Activated B cell treated with CpG ODN at 0.5 μM for 24 hours (primary cell): Measurements from ENCODE around the gene LENG9. TPM values are rescaled to one million over a fixed set of nuclear protein-coding genes. Genes with fewer than 3 reads are reported as not detected.
"Not testable (repeated sequence)": the region's sequence is repeated elsewhere in the genome, so short reads cannot be mapped to it uniquely, and the experiment has no call there.

Experiments used
- ATAC-seq: fragments of 200-7000 bp; cut with Tn5 transposase; one replicate; pipeline ENCODE4 v1.10.0; 2021; ENCODE audit warnings: low read depth, mild to moderate bottlenecking, moderate library complexity
- CTCF ChIA-PET: fragments of 350-600 bp; sonication (Branson Sonifier 250); formaldehyde crosslinking; loops from one replicate; lab custom pipeline; 2021; ENCODE audit warnings: antibody characterized with exemption; lab: Charles Lee
- POLR2A ChIA-PET: fragments of 350-600 bp; sonication (Branson Sonifier 250); formaldehyde crosslinking; loops from one replicate; lab custom pipeline; 2021; ENCODE audit warnings: antibody characterized with exemption; lab: Charles Lee
- DNase-seq: peaks from one replicate; pipeline ENCODE4 v3.0.0; 2022
- H3K27ac Mint-ChIP-seq: one replicate; pipeline ENCODE4 v1.8.0; 2020; ENCODE audit warnings: mixed read lengths
- H3K27me3 Mint-ChIP-seq: one replicate; pipeline ENCODE4 v1.8.0; 2021; ENCODE audit warnings: mixed read lengths
- H3K36me3 Mint-ChIP-seq: one replicate; pipeline ENCODE4 v1.8.0; 2021; ENCODE audit warnings: low read depth, mixed read lengths
- H3K4me1 Mint-ChIP-seq: one replicate; pipeline ENCODE4 v1.8.0; 2021; ENCODE audit warnings: mixed read lengths
- H3K4me3 Mint-ChIP-seq: one replicate; pipeline ENCODE4 v1.8.0; 2020; ENCODE audit warnings: mild to moderate bottlenecking, mixed read lengths
- H3K9me3 Mint-ChIP-seq: one replicate; pipeline ENCODE4 v1.8.0; 2020; ENCODE audit warnings: mixed read lengths
- CTCF ChIP-seq: fragments of 200-600 bp; IDR thresholded peaks from one replicate; pipeline ENCODE4 v1.8.0; 2022; ENCODE audit warnings: antibody characterized with exemption, mild to moderate bottlenecking
- intact Hi-C: fragments of 100-400 bp; cut with micrococcal nuclease; formaldehyde crosslinking; loops from one replicate; pipeline ENCODE4 v1.15.1; 2024
- total RNA-seq: library from RNA; stranded (reverse); gene quantifications from 2 replicates; pipeline ENCODE4 v1.2.3, GENCODE V29; 2022

LENG9 gene
- total RNA-seq = 6.3 and 8.5 TPM in 2 replicates

GRCh38 chr19:54463531-54464043, at the start of gene LENG9:
Gene LENG9, minus strand, starts transcription at chr19:54463778. Its CDS starts 252 bp downstream, at chr19:54463526.
- TF ChIP-seq CTCF = no peak
- H3K27ac Mint-ChIP-seq = peak within 1 kb of the TSS; percentile 90
- intact Hi-C loops = loop anchor here (1.0 to 10.0 kb wide), 9 partner anchors 14 to 1181 kb away; partner anchors contain the start of genes CCDC106, LENG8, PPP6R1 and ZNF580

GRCh38 chr19:54509200-54509940, 45.8 kb upstream of the LENG9 start:
- H3K27ac Mint-ChIP-seq, POLR2A ChIA-PET, H3K36me3 Mint-ChIP-seq, H3K9me3 Mint-ChIP-seq, CTCF ChIA-PET, H3K4me3 Mint-ChIP-seq, intact Hi-C loops, DNase-seq: not testable (repeated sequence)
- peak; percentile 92 for ATAC-seq
- Mint-ChIP-seq H3K4me1 (peaks cover 23% of the 10 kb centered on the region), H3K27me3 (peaks cover 19% of the 10 kb centered on the region)

More at GRCh38 chr19:54463531-54464043, at the start of gene LENG9:
- no peaks in the 10 kb centered on the region for H3K27me3 Mint-ChIP-seq
- CTCF ChIA-PET = no interaction called here
- no peaks in the 10 kb centered on the region for H3K9me3 Mint-ChIP-seq
- POLR2A ChIA-PET = interaction anchor here (0.5 to 3.4 kb wide), 20 partner anchors 10 to 1191 kb away, joined by 3 to 78 read pairs (median 4); partner anchors contain the start of genes CNOT3, LENG8, MBOAT7 and PRKCG
- DNase-seq (peak; percentile 85), ATAC-seq (peak; percentile 61)
- H3K4me1 Mint-ChIP-seq = peaks cover 28% of the 10 kb centered on the region
- peaks cover 39% of the 10 kb centered on the region for H3K36me3 Mint-ChIP-seq
- peak within 1 kb of the TSS; percentile 82 for H3K4me3 Mint-ChIP-seq

GRCh38 chr19:54508487-54508886, 44.9 kb upstream of the LENG9 start:
- H3K27ac Mint-ChIP-seq, CTCF ChIA-PET, H3K9me3 Mint-ChIP-seq, DNase-seq, intact Hi-C loops, H3K36me3 Mint-ChIP-seq, ATAC-seq, POLR2A ChIA-PET, H3K4me3 Mint-ChIP-seq: not testable (repeated sequence)
- Mint-ChIP-seq H3K4me1 (peaks cover 23% of the 10 kb centered on the region), H3K27me3 (peaks cover 20% of the 10 kb centered on the region)

GRCh38 chr19:54507824-54508223, 44.2 kb upstream of the LENG9 start:
- no peak for TF ChIP-seq CTCF
- intact Hi-C loops = no loop called here
- no peak overlapping the region for H3K27ac Mint-ChIP-seq
- no peak for ATAC-seq
- CTCF ChIA-PET = no interaction called here
- peaks cover 23% of the 10 kb centered on the region for H3K4me1 Mint-ChIP-seq
- H3K27me3 Mint-ChIP-seq = peaks cover 14% of the 10 kb centered on the region
- DNase-seq = no peak
- POLR2A ChIA-PET = no interaction called here
- no peaks in the 10 kb centered on the region for H3K36me3 Mint-ChIP-seq
- peaks cover 2% of the 10 kb centered on the region for H3K9me3 Mint-ChIP-seq
- H3K4me3 Mint-ChIP-seq = no peak overlapping the region

- POLR2A ChIA-PET, H3K27ac Mint-ChIP-seq, H3K4me3 Mint-ChIP-seq, CTCF ChIA-PET, intact Hi-C loops, DNase-seq, H3K36me3 Mint-ChIP-seq, H3K9me3 Mint-ChIP-seq: not testable (repeated sequence)
- peak; percentile 49 for ATAC-seq
- Mint-ChIP-seq H3K27me3 (peaks cover 12% of the 10 kb centered on the region), H3K4me1 (peaks cover 23% of the 10 kb centered on the region)
These were observed 43.6 kb upstream of the LENG9 start for GRCh38 chr19:54507038-54507717.

GRCh38 chr19:54506079-54506478, 42.5 kb upstream of the LENG9 start:
- POLR2A ChIA-PET = no interaction called here
- H3K4me3 Mint-ChIP-seq = no peak overlapping the region
- no peak overlapping the region for H3K27ac Mint-ChIP-seq
- TF ChIP-seq CTCF = no peak
- H3K36me3 Mint-ChIP-seq = no peaks in the 10 kb centered on the region
- intact Hi-C loops = no loop called here
- DNase-seq = no peak
- no peak for ATAC-seq
- CTCF ChIA-PET = no interaction called here
- H3K4me1 Mint-ChIP-seq = peaks cover 23% of the 10 kb centered on the region
- peaks cover 11% of the 10 kb centered on the region for H3K27me3 Mint-ChIP-seq
- peaks cover 2% of the 10 kb centered on the region for H3K9me3 Mint-ChIP-seq

GRCh38 chr19:54505542-54505941, 42.0 kb upstream of the LENG9 start:
- POLR2A ChIA-PET, H3K4me3 Mint-ChIP-seq, H3K27ac Mint-ChIP-seq, intact Hi-C loops, ATAC-seq, CTCF ChIA-PET, H3K9me3 Mint-ChIP-seq, H3K36me3 Mint-ChIP-seq, DNase-seq: not testable (repeated sequence)
- peaks cover 11% of the 10 kb centered on the region for H3K27me3 Mint-ChIP-seq
- H3K4me1 Mint-ChIP-seq = peaks cover 23% of the 10 kb centered on the region
